VCaP (cell line): ENCODE data around the gene SPINK5.

Source experiments
- H3K27ac ChIP-seq: fragments of 450-650 bp; 2 replicates; pipeline ENCODE4 v1.5.1; 2017
- CTCF ChIP-seq: fragments of 450-650 bp; conservative IDR thresholded peaks from 2 replicates; pipeline ENCODE4 v1.5.1; 2017; ENCODE audit warnings: mild to moderate bottlenecking, moderate library complexity

Gene SPINK5

GRCh38 chr5:148083203-148083602 is 19.4 kb downstream of the SPINK5 start:
- no peak for TF ChIP-seq CTCF
- no peak overlapping the region for H3K27ac ChIP-seq

- no peak for TF ChIP-seq CTCF
- H3K27ac ChIP-seq: no peak overlapping the region
These were observed 20.5 kb downstream of the SPINK5 start for GRCh38 chr5:148084269-148084668.

GRCh38 chr5:148085310-148085709 is 21.5 kb downstream of the SPINK5 start:
- no peak for TF ChIP-seq CTCF
- H3K27ac ChIP-seq: no peak overlapping the region

- no peak for TF ChIP-seq CTCF
- no peak overlapping the region for H3K27ac ChIP-seq
These were observed 22.4 kb downstream of the SPINK5 start for GRCh38 chr5:148085977-148086705.

- H3K27ac ChIP-seq: peak overlapping the region; percentile 18; the same call in 1 of the 2 replicates
- no peak for TF ChIP-seq CTCF
These were observed 26.5 kb downstream of the SPINK5 start for GRCh38 chr5:148090146-148090772.

- peak overlapping the region; percentile 13; the same call in 1 of the 2 replicates for H3K27ac ChIP-seq
- no peak for TF ChIP-seq CTCF
These were observed 27.0 kb downstream of the SPINK5 start for GRCh38 chr5:148090773-148091250.
